GM10248 (cell line): ENCODE results near the gene SLX4.
A peak's percentile ranks its signal among the peaks of the same experiment; 100 is the strongest.

Source experiments
- CTCF ChIA-PET: fragments of 300-600 bp; sonication (Branson Sonifier 250); formaldehyde crosslinking; extraction: SDS; loops from one replicate; lab custom pipeline; 2021; ENCODE audit warnings: antibody characterized with exemption; lab: Yijun Ruan, JAX
- POLR2A ChIA-PET: fragments of 350-650 bp; sonication (Branson Sonifier 250); formaldehyde crosslinking; extraction: SDS; loops from one replicate; lab custom pipeline; 2020; ENCODE audit warnings: antibody characterized with exemption; lab: Yijun Ruan, JAX
- DNase-seq: peaks from one replicate; pipeline ENCODE4 v3.0.0; 2012; ENCODE audit errors: extremely low spot score
- CTCF ChIP-seq: IDR thresholded peaks from 2 replicates; pipeline ENCODE4 v1.5.1; 2012; ENCODE audit warnings: mild to moderate bottlenecking, low read depth; ENCODE audit errors: extremely low read depth, missing control alignments, control extremely low read depth

The SLX4 gene

DNA sequence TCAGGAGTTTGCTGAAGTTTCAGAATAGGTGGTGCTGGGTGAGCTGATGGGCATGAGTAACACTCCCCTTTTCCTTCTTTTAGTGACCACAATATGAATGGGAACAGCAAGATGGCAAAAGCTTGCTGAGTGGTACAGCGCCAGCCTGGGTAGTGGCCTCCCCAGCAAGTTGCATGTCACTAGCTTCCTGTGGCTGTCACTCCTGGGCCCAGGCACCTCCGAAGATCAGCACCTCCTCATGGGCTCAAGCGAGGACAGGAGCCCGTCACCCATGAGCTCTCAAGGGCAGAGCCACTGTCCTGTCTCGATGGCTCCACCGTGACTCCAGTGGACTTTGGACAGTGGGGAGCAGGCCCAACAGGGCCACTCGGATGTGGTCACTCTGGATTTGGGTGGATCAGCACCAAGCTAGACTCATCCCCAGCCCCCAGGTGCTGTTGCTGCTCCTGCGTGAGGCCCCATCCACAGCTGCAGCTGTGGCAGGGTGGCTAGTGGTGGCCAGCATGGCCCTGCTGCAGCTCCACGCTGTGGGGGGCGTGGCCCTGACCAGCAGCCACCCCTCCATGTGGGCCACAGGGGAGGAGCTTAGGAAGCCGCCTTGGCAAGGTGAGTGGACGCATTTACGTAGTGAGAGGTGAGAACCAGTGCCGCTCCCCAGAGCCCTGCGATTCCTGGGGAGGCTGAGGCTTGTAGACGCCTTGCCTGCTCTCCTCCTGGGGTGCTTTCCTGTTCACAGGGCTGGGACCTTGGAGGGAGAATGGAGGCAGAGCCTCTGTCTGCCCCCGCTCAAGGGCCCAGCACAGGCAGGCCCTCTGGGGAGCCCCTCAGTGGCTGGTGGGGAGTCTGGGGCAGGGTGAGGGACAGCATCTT is 29.5 kb upstream of the SLX4 start:
- TF ChIP-seq CTCF = no peak
- DNase-seq = no peak
- ChIA-PET CTCF (interaction anchor here (1.3 to 2.2 kb wide), 4 partner anchors 11 to 23 kb away, joined by 3 to 6 read pairs (median 4); no protein-coding TSS in a partner anchor), POLR2A (no interaction called here)

DNA sequence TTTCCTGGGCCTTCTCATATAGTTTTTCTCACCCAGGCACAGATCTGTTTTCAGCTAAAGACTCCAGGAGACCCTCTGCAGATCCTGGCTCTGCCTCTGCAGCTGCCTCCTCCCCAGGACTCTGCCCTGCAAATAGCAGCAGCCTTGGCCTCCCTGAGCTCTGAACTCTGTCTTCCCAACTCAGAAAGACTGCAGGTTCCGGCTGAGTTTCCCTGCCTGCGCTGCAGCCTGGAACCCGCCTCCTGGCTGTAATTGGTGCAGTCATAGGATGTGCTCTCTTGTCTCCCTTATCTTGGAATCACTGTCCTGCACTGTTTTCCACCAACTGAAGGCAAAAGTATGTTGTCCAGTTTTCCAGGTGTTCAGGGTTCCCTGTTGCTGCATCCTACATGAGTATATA is 28.8 kb upstream of the SLX4 start:
- POLR2A ChIA-PET = no interaction called here
- CTCF ChIA-PET = interaction anchor here (1.3 to 2.2 kb wide), 4 partner anchors 12 to 23 kb away, joined by 3 to 6 read pairs (median 4); no protein-coding TSS in a partner anchor
- no peak for DNase-seq
- TF ChIP-seq CTCF = no peak

DNA sequence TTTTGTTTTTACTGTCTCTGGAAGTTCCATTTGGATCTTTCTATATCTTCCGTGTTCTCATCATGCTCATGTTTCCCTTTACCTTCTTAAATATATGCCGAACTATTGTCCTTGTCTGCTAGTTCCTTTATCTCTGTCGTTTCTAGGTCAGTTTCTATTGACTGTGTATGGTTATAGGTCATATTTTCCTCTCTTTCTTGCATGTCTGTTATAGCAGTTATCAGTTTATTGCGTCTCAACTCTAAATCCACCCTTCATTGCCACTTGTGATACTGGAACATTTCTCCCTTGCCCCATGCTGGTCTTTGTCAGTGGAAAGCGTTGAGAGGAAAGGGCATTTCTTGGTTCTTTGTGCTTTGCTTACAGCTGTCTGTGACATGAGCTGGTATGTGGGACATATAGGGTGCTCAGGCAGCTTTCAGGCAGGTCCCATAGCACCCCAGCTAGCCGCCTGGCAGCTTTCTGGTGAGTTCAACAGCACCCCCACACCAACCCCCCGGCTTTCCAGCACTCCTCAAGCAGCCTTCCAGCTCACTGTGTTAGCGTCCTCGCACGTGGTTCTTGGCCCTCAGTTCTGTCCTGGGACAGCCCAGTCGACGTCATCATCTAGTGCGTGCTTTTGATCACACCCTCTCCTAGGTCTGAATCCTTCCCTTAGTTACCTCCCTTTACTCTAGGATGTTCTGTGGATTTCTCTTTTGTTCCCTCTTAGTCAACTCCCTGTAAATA is 27.7 kb upstream of the SLX4 start:
- POLR2A ChIA-PET = no interaction called here
- DNase-seq = no peak
- no peak for TF ChIP-seq CTCF
- CTCF ChIA-PET = interaction anchor here (1.2 to 2.2 kb wide), 2 partner anchors 13 to 15 kb away, joined by 3 to 6 read pairs; no protein-coding TSS in a partner anchor

- ChIA-PET CTCF (interaction anchor here (0.9 to 1.4 kb wide), 3 partner anchors 10 to 27 kb away, joined by 3 read pairs; no protein-coding TSS in a partner anchor), POLR2A (interaction anchor here (0.7 kb wide), 1 partner anchor 151 kb away, joined by 3 read pairs; no protein-coding TSS in a partner anchor)
- peak; percentile 43 for DNase-seq
- TF ChIP-seq CTCF = no peak
Measured at GRCh38 chr16:3637371-3637923, 26.0 kb upstream of the SLX4 start.

DNA sequence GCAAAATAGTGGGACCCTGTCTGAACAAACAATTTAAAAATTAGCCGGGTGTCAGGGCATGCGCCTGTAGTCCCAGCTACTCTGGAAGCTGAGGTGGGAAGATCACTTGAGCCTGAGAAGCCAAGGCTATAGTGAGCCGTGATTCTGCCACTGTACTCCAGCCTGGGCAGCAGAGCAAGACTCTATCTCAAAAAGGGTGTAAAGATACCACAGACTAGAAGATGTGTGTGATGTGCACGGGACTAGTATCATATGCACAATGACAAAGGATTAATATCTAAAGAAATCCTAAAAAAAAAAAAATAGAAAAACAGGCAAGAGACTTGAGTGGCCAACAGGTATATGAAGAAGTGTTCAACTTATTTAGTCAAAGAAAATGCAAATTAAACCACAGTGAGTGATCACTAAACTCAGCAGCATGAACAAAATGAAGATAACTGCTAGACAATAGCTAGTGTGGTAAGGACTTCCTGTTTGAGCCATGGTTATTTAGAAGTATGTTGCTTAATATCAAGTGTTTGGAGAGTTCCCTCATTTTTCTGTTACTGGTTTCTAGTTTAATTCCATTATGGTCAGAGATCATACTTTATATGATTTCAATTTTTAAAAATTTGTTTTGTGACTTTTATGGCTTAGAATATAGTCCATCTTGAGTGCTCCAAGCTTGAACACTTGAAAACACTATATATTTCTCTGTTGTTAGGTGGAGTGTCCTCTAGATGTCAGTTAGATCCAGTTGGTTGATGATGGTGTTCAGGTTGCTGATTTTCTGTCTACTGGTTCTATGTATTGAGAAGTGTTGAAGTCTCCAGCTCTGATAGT is 14.7 kb upstream of the SLX4 start:
- ChIA-PET CTCF (interaction anchor here (1.0 to 1.5 kb wide), 3 partner anchors 9 to 627 kb away, joined by 3 read pairs; no protein-coding TSS in a partner anchor), POLR2A (no interaction called here)
- TF ChIP-seq CTCF = no peak
- DNase-seq = no peak
